HEK293 (cell line): ENCODE results near the gene TAGAP.

ENCODE experiments used
- CTCF ChIA-PET: fragments of 350-600 bp; formaldehyde crosslinking; extraction: SDS; loops from one replicate; lab custom pipeline; 2021; ENCODE audit warnings: antibody characterized with exemption; lab: Yijun Ruan, JAX
- POLR2A ChIA-PET: fragments of 300-600 bp; formaldehyde crosslinking; extraction: SDS; loops from one replicate; lab custom pipeline; 2020; ENCODE audit warnings: antibody characterized with exemption, inconsistent platforms; lab: Yijun Ruan, JAX
- H3K27ac ChIP-seq: fragments of 200-500 bp; sonication (Bioruptor generic); 2 replicates; pipeline ENCODE4 v1.5.1; 2014; ENCODE audit warnings: low read depth, low read length, control low read depth, inconsistent platforms; ENCODE audit errors: extremely low read depth
- H3K36me3 ChIP-seq, 2 experiments: fragments of 200-500 bp in 1 of 2; sonication (Bioruptor generic) in 1 of 2; 1 replicate in 1 of 2; 2 replicates in 1 of 2; pipeline ENCODE4 v1.5.1; 2014 to 2017; ENCODE audit warnings: inconsistent platforms in 2 of 2, low read length in 2 of 2; ENCODE audit not compliant: control insufficient read depth in 2 of 2, insufficient read depth in 1 of 2
- H3K4me1 ChIP-seq: fragments of 200-500 bp; sonication (Bioruptor generic); 2 replicates; pipeline ENCODE4 v1.5.1; 2014; ENCODE audit warnings: mild to moderate bottlenecking, low read length, inconsistent platforms; ENCODE audit not compliant: control insufficient read depth, insufficient read depth
- H3K4me3 ChIP-seq: 2 replicates; pipeline ENCODE4 v1.5.1; 2011; ENCODE audit warnings: low read depth, mild to moderate bottlenecking, control low read depth, low read length, moderate library complexity
- H3K9me3 ChIP-seq: fragments of 200-500 bp; sonication (Bioruptor generic); 2 replicates; pipeline ENCODE4 v1.5.1; 2014; ENCODE audit warnings: low read depth, low read length, inconsistent platforms; ENCODE audit not compliant: control insufficient read depth, insufficient read depth
- KLF8 ChIP-seq: fragments of 450-650 bp; formaldehyde crosslinking; IDR thresholded peaks from 2 replicates; pipeline ENCODE4 v1.5.1; 2016; ENCODE audit warnings: missing biosample characterization, missing genetic modification characterization
- SALL2 ChIP-seq: fragments of 450-650 bp; formaldehyde crosslinking; IDR thresholded peaks from 2 replicates; pipeline ENCODE4 v1.5.0; 2017; ENCODE audit warnings: missing biosample characterization, mild to moderate bottlenecking, missing genetic modification characterization, borderline replicate concordance
- SCRT1 ChIP-seq: fragments of 450-650 bp; formaldehyde crosslinking; IDR thresholded peaks from 2 replicates; pipeline ENCODE4 v1.5.1; 2016; ENCODE audit warnings: missing biosample characterization, missing genetic modification characterization, borderline replicate concordance
- ZFP41 ChIP-seq: fragments of 450-650 bp; formaldehyde crosslinking; IDR thresholded peaks from 2 replicates; pipeline ENCODE4 v1.5.1; 2016; ENCODE audit warnings: missing biosample characterization, missing genetic modification characterization, borderline replicate concordance
- ZNF138 ChIP-seq: fragments of 450-650 bp; formaldehyde crosslinking; IDR thresholded peaks from 2 replicates; pipeline ENCODE4 v1.5.1; 2016; ENCODE audit warnings: missing biosample characterization, missing genetic modification characterization, borderline replicate concordance
- ZNF169 ChIP-seq: fragments of 450-650 bp; formaldehyde crosslinking; IDR thresholded peaks from 2 replicates; pipeline ENCODE4 v1.5.1; 2016; ENCODE audit warnings: missing biosample characterization, missing genetic modification characterization
- ZNF266 ChIP-seq: fragments of 450-650 bp; formaldehyde crosslinking; IDR thresholded peaks from 2 replicates; pipeline ENCODE4 v1.5.1; 2016; ENCODE audit warnings: missing biosample characterization, missing genetic modification characterization, low read depth
- ZNF292 ChIP-seq: fragments of 450-650 bp; formaldehyde crosslinking; IDR thresholded peaks from 2 replicates; pipeline ENCODE4 v1.5.1; 2016; ENCODE audit warnings: low read depth, missing biosample characterization, missing genetic modification characterization, borderline replicate concordance
- ZNF311 ChIP-seq: fragments of 450-650 bp; formaldehyde crosslinking; IDR thresholded peaks from 2 replicates; pipeline ENCODE4 v1.5.1; 2017; ENCODE audit warnings: missing biosample characterization, missing genetic modification characterization, borderline replicate concordance
- ZNF48 ChIP-seq: fragments of 450-650 bp; formaldehyde crosslinking; IDR thresholded peaks from 2 replicates; pipeline ENCODE4 v1.5.1; 2016; ENCODE audit warnings: missing biosample characterization, missing genetic modification characterization
- ZNF510 ChIP-seq: fragments of 450-650 bp; formaldehyde crosslinking; IDR thresholded peaks from 2 replicates; pipeline ENCODE4 v1.5.1; 2018; ENCODE audit warnings: mild to moderate bottlenecking, missing genetic modification characterization, missing biosample characterization; ENCODE audit not compliant: insufficient replicate concordance
- ZNF561 ChIP-seq: fragments of 450-650 bp; IDR thresholded peaks from 2 replicates; pipeline ENCODE4 v1.5.1; 2018; ENCODE audit warnings: missing biosample characterization, missing genetic modification characterization, borderline replicate concordance
- ZNF76 ChIP-seq: fragments of 450-650 bp; formaldehyde crosslinking; IDR thresholded peaks from 2 replicates; pipeline ENCODE4; 2016; ENCODE audit warnings: low read depth, missing biosample characterization, missing genetic modification characterization, borderline replicate concordance
- ZNF768 ChIP-seq: fragments of 450-650 bp; formaldehyde crosslinking; IDR thresholded peaks from 2 replicates; pipeline ENCODE4 v1.5.1; 2018; ENCODE audit warnings: missing biosample characterization, mild to moderate bottlenecking, missing genetic modification characterization
- ZNF785 ChIP-seq: fragments of 450-650 bp; formaldehyde crosslinking; IDR thresholded peaks from 2 replicates; pipeline ENCODE4 v1.5.1; 2016; ENCODE audit warnings: missing biosample characterization, missing genetic modification characterization
- TF ChIP-seq, protein P1 (sequence below): fragments of 450-650 bp; IDR thresholded peaks from 2 replicates; pipeline ENCODE4 v1.5.1; 2018; ENCODE audit warnings: missing biosample characterization, mild to moderate bottlenecking, missing genetic modification characterization
- TF ChIP-seq, protein P2 (sequence below): fragments of 450-650 bp; formaldehyde crosslinking; IDR thresholded peaks from 2 replicates; pipeline ENCODE4 v1.5.1; 2016; ENCODE audit warnings: missing biosample characterization, missing genetic modification characterization
- TF ChIP-seq, protein P3 (sequence below): fragments of 450-650 bp; formaldehyde crosslinking; IDR thresholded peaks from 2 replicates; pipeline ENCODE4 v1.5.1; 2016; ENCODE audit warnings: missing biosample characterization, missing genetic modification characterization
- TF ChIP-seq, protein P4 (sequence below): fragments of 450-650 bp; formaldehyde crosslinking; IDR thresholded peaks from 2 replicates; pipeline ENCODE4 v1.5.1; 2016; ENCODE audit warnings: missing biosample characterization, missing genetic modification characterization
- TF ChIP-seq, protein P5 (sequence below): fragments of 450-650 bp; formaldehyde crosslinking; conservative IDR thresholded peaks from 2 replicates; pipeline ENCODE4 v1.5.1; 2016; ENCODE audit warnings: low read depth, missing biosample characterization, missing genetic modification characterization

TAGAP gene

DNA sequence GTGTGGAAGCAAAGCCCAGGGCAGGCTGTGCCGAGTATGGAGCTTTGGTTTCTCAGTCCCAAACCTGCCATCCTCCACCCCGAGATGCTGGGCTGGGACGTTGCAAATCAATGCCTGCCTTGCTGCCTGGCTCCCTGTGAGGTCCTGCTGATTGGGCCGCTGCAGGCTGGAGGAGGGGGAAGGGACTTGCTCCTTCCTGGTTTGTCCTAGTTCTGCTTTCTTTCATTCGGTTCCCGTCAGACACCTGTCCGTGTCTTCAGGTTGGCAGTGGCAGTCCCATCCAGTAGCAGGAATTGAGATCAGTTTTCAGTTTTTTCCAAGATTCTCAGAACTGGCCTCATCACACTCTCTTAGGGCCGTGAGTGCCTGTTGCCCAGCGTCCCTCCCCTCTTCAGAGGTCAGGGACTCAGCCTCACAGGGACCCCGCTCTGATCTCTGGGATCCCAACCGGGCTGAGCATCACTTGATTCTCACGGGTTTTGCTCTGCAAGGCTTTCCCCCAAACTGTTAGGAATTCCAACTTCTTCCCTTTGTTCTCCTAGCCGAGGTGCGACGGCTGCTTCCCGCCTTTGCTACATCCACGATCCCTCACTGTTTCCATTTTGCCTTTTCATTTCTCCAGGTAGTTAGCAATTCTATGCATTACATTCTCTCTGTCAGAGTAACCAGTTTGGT lies 24.2 kb upstream of the TAGAP start:
- Histone ChIP-seq H3K36me3 (no peaks in the 10 kb centered on the region), H3K4me1 (no peaks in the 10 kb centered on the region), H3K4me3 (no peak overlapping the region), H3K9me3 (no peaks in the 10 kb centered on the region)
- TF ChIP-seq, protein P1, sequence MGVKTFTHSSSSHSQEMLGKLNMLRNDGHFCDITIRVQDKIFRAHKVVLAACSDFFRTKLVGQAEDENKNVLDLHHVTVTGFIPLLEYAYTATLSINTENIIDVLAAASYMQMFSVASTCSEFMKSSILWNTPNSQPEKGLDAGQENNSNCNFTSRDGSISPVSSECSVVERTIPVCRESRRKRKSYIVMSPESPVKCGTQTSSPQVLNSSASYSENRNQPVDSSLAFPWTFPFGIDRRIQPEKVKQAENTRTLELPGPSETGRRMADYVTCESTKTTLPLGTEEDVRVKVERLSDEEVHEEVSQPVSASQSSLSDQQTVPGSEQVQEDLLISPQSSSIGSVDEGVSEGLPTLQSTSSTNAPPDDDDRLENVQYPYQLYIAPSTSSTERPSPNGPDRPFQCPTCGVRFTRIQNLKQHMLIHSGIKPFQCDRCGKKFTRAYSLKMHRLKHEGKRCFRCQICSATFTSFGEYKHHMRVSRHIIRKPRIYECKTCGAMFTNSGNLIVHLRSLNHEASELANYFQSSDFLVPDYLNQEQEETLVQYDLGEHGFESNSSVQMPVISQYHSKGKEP, result no peak
- TF ChIP-seq, all 188 proteins: peak for 0
- POLR2A ChIA-PET, result interaction anchor here (0.7 kb wide), 1 partner anchor 107 kb away, joined by 3 read pairs; no protein-coding TSS in a partner anchor
- H3K27ac ChIP-seq, result no peak overlapping the region
- CTCF ChIA-PET, result interaction anchor here (0.5 to 1.9 kb wide), 2 partner anchors 18 to 27 kb away, joined by 4 to 9 read pairs; no protein-coding TSS in a partner anchor

DNA sequence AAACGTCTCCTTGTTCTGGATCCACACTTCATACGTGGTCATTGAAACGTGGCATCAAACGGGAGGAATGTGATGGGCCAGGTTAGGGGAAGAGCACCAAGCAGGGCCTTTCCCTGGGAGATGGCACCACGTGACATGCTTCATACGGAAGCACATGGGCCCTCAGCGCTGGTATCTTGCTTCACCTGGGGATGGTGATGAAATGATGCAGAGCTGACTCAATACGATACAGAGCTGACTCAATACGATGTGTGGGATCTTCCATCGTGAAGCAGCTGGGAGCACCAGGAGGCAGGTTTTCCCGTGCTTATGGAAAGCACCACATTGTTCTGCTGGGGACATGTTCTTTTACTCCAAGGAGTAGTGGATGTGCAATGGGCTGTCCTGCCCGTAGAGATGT lies 22.5 kb upstream of the TAGAP start:
- Histone ChIP-seq H3K4me3 (no peak overlapping the region), H3K4me1 (no peaks in the 10 kb centered on the region), H3K27ac (no peak overlapping the region), H3K9me3 (no peaks in the 10 kb centered on the region), H3K36me3 (no peaks in the 10 kb centered on the region)
- ChIA-PET POLR2A (no interaction called here), CTCF (interaction anchor here (0.7 to 1.9 kb wide), 2 partner anchors 25 to 186 kb away, joined by 4 to 9 read pairs; no protein-coding TSS in a partner anchor)
- no peak for TF ChIP-seq ZNF266 (tag by site-specific recombination)
- no peak for TF ChIP-seq ZNF311 (tag by site-specific recombination)
- no peak for TF ChIP-seq KLF8 (tag by site-specific recombination)
- TF ChIP-seq ZNF785 (tag by site-specific recombination), result no peak
- no peak for TF ChIP-seq ZFP41 (tag by site-specific recombination)
- TF ChIP-seq, protein P2, sequence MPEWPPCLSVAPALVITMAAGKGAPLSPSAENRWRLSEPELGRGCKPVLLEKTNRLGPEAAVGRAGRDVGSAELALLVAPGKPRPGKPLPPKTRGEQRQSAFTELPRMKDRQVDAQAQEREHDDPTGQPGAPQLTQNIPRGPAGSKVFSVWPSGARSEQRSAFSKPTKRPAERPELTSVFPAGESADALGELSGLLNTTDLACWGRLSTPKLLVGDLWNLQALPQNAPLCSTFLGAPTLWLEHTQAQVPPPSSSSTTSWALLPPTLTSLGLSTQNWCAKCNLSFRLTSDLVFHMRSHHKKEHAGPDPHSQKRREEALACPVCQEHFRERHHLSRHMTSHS (tag by site-specific recombination), result no peak
- no peak for TF ChIP-seq SCRT1 (tag by site-specific recombination)
- no peak for TF ChIP-seq SALL2 (tag by site-specific recombination)
- no peak for TF ChIP-seq ZNF768
- TF ChIP-seq, protein P3, sequence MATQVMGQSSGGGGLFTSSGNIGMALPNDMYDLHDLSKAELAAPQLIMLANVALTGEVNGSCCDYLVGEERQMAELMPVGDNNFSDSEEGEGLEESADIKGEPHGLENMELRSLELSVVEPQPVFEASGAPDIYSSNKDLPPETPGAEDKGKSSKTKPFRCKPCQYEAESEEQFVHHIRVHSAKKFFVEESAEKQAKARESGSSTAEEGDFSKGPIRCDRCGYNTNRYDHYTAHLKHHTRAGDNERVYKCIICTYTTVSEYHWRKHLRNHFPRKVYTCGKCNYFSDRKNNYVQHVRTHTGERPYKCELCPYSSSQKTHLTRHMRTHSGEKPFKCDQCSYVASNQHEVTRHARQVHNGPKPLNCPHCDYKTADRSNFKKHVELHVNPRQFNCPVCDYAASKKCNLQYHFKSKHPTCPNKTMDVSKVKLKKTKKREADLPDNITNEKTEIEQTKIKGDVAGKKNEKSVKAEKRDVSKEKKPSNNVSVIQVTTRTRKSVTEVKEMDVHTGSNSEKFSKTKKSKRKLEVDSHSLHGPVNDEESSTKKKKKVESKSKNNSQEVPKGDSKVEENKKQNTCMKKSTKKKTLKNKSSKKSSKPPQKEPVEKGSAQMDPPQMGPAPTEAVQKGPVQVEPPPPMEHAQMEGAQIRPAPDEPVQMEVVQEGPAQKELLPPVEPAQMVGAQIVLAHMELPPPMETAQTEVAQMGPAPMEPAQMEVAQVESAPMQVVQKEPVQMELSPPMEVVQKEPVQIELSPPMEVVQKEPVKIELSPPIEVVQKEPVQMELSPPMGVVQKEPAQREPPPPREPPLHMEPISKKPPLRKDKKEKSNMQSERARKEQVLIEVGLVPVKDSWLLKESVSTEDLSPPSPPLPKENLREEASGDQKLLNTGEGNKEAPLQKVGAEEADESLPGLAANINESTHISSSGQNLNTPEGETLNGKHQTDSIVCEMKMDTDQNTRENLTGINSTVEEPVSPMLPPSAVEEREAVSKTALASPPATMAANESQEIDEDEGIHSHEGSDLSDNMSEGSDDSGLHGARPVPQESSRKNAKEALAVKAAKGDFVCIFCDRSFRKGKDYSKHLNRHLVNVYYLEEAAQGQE (tag by site-specific recombination), result no peak
- TF ChIP-seq, protein P4, sequence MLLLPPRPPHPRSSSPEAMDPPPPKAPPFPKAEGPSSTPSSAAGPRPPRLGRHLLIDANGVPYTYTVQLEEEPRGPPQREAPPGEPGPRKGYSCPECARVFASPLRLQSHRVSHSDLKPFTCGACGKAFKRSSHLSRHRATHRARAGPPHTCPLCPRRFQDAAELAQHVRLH, result no peak
- TF ChIP-seq ZNF169, result no peak
- TF ChIP-seq ZNF138 (tag by site-specific recombination), result no peak
- TF ChIP-seq, protein P5, sequence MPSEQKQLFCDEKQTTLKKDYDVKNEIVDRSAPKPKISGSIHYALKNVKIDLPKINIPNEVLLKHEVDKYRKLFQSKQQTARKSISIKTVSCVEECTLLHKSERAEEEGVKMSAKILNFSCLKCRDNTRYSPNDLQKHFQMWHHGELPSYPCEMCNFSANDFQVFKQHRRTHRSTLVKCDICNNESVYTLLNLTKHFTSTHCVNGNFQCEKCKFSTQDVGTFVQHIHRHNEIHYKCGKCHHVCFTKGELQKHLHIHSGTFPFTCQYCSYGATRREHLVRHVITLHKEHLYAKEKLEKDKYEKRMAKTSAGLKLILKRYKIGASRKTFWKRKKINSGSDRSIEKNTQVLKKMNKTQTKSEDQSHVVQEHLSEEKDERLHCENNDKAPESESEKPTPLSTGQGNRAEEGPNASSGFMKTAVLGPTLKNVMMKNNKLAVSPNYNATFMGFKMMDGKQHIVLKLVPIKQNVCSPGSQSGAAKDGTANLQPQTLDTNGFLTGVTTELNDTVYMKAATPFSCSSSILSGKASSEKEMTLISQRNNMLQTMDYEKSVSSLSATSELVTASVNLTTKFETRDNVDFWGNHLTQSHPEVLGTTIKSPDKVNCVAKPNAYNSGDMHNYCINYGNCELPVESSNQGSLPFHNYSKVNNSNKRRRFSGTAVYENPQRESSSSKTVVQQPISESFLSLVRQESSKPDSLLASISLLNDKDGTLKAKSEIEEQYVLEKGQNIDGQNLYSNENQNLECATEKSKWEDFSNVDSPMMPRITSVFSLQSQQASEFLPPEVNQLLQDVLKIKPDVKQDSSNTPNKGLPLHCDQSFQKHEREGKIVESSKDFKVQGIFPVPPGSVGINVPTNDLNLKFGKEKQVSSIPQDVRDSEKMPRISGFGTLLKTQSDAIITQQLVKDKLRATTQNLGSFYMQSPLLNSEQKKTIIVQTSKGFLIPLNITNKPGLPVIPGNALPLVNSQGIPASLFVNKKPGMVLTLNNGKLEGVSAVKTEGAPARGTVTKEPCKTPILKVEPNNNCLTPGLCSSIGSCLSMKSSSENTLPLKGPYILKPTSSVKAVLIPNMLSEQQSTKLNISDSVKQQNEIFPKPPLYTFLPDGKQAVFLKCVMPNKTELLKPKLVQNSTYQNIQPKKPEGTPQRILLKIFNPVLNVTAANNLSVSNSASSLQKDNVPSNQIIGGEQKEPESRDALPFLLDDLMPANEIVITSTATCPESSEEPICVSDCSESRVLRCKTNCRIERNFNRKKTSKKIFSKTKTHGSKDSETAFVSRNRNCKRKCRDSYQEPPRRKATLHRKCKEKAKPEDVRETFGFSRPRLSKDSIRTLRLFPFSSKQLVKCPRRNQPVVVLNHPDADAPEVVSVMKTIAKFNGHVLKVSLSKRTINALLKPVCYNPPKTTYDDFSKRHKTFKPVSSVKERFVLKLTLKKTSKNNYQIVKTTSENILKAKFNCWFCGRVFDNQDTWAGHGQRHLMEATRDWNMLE (tag by site-specific recombination), result no peak
- TF ChIP-seq ZNF292 (tag by site-specific recombination), result no peak
- no peak for TF ChIP-seq ZNF48 (tag by site-specific recombination)
- no peak for TF ChIP-seq ZNF561 (tag by site-specific recombination)
- no peak for TF ChIP-seq ZNF510 (tag by site-specific recombination)
- TF ChIP-seq ZNF76, result no peak
